Measurements from ENCODE around the gene PPM1H.
"Not testable (repeated sequence)": the region's sequence is repeated elsewhere in the genome, so short reads cannot be mapped to it uniquely, and the experiment has no call there.

The PPM1H gene

DNA sequence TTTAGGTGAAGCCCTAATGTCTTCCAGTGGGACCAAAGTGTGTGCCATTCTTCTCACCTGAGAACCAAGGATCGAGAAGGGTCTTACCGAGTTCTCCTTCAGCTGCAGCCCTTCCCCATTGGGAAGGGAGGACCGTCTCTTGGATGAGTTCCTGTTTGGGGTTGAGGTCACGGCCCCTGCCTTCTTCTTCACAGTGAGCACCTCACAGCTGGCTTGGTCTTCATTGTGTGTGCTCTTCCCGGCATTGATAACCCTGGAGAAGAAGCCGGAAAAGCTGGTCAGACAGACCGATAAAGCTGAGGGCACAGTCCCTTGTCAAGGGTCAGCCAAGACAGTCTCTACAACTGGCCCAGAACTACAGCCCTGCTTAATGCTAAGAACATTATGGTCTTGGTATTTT, 102.9 kb downstream of the PPM1H start:
- no peak for DNase-seq

DNA sequence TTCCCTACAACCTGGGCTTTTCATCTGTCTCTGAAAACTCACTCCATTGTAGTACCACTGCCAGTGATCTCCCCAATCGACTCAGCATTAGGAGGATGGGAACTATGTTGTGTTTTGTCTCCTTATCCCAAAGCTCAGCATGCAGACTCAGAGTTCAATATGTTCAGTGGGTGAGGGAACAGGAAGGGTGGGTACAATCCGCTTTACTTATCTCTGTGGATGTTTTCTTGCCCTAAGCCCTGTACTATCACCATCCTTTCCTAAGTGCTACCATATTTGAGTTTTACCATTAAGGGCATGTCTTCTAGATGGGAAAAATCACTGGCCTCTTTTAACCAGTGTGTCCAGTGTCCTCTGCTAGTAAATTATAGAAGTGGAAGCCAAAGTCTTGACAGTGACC, 107.1 kb downstream of the PPM1H start:
- DNase-seq = no peak

DNA sequence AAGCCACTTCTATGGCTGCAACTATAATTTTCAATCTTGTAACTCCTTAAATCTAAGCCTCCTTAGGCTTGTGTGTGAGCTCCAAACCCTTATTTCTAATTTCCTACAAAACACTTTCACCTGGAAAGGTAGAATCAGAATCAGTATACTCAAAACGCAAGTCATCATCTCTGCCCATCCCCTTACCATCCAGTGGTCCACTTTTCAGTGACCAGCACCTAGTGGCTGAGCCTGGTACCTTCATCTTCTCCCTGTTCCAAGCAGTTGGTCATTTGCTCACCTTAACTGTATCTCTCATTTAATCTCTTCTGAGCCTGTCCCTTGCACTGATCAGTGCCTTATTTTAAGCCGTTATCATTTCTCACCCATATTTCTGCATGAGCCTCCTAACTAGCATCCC, 107.9 kb downstream of the PPM1H start:
- no peak for DNase-seq

DNA sequence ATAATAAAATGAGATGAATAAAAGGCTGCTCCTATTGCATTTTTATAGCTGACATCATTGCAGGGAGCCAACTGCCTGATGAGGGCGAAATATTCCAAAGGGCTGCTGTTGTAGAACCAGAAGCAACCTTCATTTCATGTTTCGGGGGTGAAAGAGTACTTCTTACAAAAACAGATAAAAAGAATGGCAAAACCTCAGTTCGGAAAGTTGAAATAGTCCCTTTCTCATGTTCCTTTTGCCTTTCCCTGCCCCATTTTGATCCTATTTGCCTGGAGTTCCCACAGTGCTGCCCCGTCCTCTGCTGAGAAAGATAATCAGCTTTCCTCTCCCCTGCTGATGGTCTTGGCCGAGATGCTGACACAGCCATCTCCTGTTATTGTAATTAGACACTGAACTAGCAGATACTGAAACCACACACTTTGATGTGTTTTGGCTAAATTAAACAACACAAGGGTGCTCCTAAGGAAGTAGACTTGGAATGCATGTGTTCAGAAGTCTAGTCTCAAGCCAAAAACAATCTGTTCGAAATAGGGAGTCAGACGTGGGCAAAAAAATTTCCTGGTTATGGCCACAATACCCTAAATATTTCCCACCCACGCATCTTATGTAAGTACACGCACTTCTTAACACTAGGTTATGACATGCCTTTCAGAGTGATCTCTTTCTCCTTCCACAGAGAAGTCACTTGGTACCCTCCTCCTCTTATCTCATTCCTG, 117.2 kb downstream of the PPM1H start:
- no peak for DNase-seq

DNA sequence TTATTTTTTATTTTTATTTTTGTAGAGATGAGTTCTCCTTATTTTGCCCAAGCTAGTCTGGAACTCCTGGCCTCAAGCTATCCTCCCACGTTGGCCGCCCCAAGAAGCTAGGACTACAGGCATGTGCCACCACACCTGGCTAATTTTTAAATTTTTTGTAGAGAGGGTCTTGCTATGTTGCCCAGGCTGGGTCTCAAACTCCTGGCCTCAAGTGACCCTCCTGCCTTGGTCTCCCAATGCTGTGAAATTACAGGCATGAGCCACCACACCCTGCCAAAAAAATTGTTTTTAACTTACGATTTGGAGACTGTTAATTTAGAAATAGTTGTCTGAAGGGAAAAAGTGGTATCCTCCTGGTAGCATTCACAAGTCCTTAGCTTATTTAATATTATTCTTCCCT, 120.7 kb downstream of the PPM1H start:
- no peak for DNase-seq

DNA sequence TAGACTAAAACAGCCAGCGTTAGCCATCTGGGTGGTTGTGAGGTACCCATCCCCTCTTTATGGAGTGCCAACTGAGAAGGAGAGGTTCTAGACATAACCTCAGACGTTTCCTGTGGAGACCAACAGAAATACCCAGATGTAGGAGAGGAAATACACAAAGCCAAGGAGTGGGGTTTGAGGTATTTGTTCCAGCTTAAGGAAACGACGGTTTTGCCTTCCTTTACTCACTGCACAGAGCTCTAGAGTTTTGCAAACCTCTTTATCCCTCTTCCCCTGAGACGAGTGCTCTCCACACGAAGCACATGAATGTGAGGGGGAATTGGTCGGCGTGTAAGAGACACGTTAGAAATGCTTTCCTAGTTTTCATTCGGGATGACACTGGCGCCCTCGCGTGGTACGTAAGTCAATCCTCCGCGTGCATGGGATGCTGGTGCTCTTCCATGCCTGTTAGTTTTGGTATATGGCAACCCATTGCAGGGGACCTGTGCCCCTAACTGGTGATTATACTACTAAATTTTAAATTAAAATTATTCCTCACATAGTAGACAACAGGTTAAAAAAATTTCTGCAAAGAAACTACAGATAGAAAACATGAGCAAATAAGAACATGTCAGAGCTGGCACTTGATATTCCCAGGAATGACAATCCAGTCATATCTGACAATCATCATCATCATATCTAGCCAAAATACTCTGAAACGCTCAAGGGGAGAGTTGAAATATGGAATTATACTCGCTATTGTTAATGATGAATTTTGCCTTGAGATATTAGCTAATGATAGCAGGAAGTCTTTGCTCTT, 121.7 kb downstream of the PPM1H start:
- DNase-seq = no peak

DNA sequence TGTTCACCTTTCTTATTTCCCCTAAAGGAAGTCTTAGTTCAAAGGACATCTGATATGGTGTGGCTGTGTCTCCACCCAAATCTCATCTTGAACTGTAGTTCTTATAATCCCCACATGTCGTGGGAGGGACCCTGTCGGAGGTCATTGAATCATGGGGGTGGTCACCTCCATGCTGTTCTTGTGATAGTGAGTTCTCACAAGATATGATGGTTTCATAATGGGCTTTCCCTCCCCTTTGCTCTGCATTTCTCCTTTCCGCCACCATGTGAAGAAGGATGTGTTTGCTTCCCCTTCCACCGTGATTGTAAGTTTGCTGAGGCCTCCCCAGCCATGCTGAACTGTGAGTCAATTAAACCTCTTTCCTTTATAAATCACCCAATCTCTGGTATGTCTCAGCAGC, 123.5 kb downstream of the PPM1H start:
- DNase-seq = not testable (repeated sequence)

DNA sequence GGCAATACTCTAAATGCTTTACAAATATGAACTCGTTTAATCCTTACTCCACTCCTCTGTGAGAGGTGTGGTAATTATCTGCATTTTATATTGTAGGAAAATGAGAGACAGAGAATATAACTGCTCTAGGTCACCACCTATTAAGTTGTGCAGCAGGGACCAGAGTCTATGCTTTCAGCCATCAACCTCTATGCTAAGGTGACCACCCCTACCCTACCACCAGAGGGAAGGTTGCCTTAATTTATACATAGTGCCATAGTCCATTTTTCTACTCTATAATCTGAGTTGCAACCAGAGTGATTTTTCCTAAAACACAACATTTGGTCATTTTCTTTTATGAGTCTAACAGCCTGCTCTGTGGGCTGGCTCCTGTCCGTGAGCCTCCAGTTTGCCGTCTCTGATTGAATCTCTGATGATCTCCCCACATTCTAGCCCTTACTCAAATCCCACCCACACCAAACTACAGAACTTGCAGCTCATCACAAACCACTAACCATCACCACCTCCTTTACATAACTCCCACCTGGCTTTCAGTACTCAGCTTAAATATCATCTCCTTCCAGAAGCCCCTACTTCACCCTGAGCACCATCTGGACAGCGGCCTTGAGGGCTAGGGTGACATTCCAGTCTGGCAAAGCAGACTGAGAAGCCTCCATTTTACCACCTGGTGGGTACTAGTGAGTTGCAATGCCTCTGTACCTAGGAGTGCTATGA, 126.6 kb downstream of the PPM1H start:
- DNase-seq = no peak

DNA sequence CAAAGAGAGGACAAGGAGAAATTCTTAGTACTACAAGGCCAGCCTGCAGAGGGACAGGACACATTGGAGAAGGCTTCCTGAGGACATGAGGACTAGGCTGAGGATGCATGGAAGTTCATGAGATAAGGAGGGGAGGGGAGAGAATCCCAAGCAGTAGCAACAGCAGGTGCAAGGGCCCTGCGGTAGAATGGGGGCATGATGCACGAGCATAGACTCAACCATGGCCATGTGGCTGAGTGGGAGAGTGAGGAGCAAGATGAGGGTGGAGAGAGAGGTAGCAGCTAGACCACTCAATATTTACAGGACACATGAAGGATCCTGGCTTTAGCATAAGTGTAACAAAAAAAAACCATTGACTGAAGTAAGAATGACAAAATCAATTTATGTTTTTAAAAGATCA, 128.1 kb downstream of the PPM1H start:
- DNase-seq = no peak

DNA sequence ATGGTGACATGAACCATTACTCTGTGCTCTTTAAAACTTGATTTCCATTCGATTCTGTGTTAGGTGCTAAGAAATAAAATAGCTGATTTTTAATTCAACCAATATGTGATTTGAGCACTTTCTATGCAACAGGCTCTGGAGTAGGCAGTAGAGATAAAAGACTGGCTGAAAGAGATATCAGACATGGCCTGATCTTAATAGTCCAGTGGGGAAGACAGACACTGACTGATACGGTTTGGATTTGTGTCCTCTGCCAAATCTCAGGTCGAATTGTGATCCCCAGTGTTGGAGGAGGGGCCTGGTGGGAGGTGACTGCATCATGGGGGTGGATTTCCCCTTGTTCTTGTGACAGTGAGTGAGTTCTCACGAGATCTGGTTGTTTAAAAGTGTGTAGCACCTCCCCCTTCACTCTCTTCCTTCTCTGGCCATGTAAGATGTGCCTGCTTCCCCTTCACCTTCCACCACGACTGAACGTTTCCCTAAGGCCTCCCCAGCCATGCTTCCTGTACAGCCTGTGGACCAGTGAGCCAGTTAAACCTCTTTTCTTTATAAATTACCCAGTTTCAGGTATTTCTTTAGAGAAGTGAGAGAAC, 128.6 kb downstream of the PPM1H start:
- no peak for DNase-seq

DNA sequence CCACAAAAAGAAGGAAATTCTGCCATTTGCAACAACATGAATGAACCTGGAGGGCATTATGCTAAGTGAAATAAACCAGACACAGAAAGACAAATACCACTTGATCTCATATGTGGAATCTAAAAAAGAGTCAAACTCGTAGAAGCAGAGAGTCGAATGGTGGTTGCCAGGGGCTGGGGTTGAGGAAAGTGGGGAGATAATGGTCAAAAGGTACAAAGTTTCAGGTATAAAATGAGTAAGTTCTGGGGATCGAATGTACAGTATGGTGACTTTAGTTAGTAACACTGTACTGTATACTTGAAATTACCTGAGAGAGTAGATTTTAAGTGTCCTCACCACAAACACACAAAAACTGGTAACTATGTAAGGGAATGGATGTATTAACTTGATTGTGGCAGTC, 129.4 kb downstream of the PPM1H start:
- DNase-seq = no peak

DNA sequence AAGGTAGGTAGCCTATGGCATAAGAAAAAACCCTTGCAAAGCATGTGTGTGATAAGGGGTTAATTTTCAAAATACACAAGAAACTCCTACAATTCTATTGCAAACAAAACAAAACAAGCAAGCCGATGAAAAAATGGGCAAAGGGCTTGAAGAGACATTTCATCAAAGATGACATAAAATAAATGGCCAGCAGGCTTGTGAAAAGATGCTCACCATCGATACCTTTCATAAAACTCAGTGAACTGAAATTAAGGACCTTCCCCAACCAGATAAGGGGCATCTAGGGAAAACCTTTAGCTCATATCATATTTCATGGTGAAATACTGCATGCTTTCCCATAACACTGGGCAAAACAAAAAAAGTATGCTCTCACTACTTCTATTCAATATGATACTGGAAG, 131.2 kb downstream of the PPM1H start:
- DNase-seq = no peak

DNA sequence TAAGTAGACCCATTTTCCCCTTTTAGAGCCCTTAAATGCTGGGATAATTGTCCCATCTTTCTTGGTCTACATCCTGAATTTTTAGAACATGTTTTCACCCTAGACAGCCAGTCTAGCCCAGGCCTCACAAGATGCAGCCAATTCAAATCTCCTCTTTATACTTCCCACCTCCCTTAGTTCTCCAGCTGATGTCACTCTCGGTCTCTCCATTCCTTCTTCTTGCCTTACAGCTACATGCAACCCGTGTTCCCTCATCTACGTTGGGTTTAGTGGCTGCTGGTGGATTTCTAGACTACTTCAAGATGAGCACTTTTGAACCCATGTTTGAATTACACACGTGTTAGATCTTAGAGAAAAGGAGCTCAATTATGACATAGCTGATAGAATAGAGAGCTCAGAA, 132.0 kb downstream of the PPM1H start:
- DNase-seq = no peak

DNA sequence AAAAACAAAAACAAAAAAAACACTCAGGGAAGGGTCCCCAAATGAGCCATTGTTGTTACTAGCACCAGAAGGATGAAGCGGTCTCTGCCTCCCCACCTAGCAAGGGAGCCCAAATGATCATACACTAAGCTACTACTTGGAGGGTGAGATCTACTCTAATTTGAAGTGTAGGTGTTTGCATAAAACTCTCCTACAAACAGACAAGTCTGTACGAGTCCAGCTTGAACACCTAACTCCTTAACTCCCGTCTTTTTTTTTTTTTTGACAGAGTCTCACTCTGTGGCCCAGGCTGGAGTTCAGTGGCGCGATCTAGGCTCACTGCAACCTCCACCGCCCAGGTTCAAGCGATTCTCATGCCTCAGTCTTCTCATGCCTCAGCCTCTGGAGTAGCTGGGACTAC, 132.6 kb downstream of the PPM1H start:
- no peak for DNase-seq

DNA sequence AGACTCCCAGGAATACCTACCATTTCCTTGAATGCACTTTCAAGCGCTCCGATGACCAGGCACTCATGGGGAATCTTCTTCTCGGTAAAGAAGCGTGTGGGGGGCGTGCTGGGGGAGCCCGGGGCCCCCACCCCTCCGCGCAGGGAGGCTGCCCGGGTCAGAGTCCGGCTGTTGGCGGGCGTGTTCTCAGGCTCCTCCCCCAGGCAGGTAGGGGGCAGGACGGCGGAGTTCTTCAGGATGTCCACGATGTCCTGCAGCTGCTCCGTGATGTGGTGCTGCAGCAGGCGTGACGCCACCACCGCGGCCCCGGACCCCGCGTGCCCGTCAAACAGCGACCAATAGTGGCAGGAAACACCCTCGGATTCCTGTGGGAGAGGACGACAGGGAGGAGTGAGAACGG, 133.2 kb downstream of the PPM1H start:
- DNase-seq = no peak

DNA sequence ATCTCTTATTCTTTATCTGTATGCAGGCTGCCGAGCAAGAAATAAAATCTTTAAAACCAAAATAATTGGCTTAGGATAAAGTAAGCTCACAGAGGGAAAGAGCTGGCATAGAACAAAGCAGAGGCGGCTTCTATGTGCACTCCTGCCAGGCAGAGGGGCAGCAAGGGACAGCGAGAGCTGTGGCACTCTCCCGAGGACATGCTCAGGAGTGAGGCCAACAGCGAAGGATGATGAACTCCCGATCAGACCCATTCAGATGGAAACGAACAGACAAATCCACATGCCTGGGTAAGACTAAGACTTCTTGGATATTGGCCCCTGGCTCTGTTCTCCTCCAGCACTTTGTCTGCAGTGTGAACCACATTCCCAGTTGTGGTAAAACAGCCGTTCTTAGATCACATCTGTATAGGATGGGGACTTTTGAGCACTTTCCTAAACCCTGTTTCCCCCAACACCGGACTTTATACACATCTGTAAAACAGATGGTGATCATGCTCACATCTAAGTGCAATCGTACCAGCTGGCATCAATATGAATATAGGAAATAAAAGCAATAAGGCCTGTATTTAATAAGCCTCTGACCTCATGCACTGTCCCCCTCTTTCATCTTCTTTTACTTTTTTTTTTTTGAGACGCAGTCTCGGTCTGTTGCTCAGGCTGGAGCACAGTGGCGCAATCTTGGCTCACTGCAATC, 134.1 kb downstream of the PPM1H start:
- DNase-seq = no peak

DNA sequence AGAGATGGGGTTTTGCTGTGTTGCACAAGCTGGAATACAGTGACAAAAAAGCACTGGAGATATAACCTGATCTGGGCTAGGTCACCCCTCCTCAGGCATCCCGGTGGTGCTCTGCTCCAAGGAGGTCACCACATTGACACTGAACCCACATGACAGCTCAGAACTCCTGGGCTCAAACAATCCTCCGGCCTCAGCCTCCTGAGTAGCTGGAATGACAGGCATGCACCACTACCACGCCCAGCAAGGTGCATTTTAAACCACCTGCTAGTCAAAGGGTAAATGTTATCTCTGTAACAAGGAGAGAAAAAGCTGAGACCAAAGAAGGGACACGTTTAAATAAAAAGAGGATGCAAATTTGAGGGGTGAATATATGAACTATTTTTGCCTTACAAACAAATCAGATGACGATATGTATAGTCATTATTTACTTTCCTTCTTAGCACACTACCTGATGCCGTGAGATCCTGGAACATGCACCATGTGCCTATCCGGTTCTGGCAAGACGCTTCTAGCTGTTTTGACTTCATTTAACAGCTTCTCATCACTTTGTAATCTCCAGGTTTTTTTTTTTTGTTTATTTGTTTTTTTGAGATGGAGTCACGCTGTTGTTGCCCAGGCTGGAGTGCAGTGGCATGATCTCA, 135.1 kb downstream of the PPM1H start:
- no peak for DNase-seq

DNA sequence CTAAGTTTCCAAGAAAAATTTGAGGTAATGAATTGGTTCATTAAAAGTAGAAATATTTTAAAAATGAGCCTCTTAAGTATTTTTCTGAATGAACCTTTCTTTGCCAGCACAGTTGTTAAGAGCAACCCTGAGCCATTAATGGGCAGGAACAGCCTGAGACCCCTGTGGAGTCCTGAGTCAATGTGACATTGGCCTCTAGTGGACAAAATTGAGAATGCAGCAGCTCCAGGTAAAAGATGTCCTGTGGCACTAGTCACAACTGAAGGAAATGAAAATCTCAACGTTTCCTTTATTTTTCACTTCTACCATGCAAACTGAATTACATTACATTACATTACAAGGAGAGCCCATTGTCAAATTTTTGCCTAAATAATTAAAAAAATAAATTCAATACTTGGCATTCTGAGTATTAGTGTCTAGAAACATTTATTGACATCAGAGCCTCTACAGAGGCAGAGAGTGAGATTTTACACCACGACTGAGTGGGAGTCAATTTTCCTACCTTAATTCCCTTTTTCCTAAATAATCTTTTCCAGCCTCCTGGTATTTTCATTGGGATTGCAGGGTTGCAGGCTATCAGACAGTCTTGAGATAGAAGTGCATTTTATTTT, 135.7 kb downstream of the PPM1H start:
- DNase-seq = peak; percentile 17

DNA sequence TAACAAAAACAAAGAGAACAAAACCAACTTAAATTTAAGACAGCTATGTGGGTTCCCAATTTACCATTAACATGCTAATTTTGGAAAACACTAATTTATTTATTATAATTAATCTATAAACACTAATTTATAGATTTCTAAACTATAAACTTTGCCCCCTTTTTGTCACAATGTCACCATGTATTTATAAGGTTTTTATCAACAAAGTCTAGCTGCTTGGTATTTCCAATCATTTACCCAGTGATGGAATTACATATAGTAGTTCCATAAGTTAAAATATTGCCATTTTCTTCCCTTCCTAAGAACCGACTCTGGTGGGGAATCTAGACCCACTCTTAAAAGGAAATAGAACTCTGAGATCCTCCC, 140.7 kb downstream of the PPM1H start:
- no peak for DNase-seq

DNA sequence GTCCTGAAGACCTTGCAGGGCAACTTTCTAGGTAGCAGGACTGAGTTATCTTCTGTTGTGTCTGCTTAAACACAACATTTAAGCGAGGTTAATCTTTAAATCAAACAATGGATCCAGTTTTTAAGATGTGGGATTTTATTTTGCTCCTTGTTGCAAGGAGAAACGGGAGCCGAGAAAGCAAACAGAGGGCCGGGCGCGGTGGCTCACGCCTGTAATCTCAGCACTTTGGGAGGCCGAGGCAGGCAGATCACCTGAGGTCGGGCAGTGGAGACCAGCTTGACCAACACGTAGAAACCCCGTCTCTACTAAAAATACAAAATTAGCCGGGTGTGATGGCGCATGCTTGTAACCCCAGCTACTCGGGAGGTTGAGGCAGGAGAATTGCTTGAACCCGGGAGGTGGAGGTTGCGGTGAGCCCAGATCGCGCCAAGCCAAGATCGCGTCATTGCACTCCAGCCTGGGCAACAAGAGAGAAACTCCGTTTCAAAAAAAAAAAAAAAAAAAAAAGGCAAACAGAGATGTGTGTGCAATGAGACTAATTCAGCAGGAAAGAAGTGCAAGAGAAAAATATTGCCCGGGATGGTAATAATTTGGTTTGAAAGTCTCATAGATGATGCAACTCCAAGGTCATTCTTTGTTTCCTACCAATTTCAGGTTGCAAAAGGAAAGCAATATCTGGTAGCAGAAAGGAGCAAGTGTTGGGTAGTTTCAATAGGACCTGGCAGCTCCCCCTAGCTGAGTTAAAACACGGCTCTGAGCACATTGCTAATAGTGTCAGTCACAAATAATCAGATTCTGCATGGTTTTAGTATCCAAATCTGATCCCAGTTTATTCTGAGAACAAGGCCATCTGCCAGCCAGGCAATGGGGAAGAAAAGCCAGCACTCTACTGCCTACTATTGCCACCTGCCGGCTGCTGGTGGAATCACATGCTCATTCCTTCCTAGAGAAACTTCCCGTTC, 141.4 kb downstream of the PPM1H start:
- peak; percentile 50 for DNase-seq

All from NCI-H1436 treated with DMSO at 0.1 percent for 48 hours (cell line).